SK-N-SH (cell line): ENCODE measurements around the gene GCNT2.

Experiments used
- CTCF ChIP-seq: fragments of 200-600 bp; sonication (generic); IDR thresholded peaks from 2 replicates; pipeline ENCODE4 v1.6.1; 2017; ENCODE audit warnings: antibody characterized with exemption, mild to moderate bottlenecking, moderate library complexity
- RFX5 ChIP-seq: IDR thresholded peaks from 2 replicates; pipeline ENCODE4 v1.6.1; 2012; ENCODE audit warnings: mild to moderate bottlenecking, improper control_type of control experiment, low read length

GRCh38 chr6:10557913-10558312 lies 36.8 kb downstream of the GCNT2 start:
- TF ChIP-seq RFX5 = no peak
- no peak for TF ChIP-seq CTCF
